ENCODE results near the gene DGKQ.

- TF ChIP-seq CTCF (IDR thresholded peaks at IDR 0.05) (no peak), POLR2A (IDR thresholded peaks at IDR 0.05) (no peak)
Measured at GRCh38 chr4:971666-972500, 1.5 kb downstream of the DGKQ start.
